Ammon's horn (tissue), 1 donor: ENCODE data around the gene PRKCH.
A peak's percentile ranks its signal among the peaks of the same experiment; 100 is the strongest.
"Not testable (repeated sequence)": the region's sequence is repeated elsewhere in the genome, so short reads cannot be mapped to it uniquely, and the experiment has no call there.

Experiments used
- DNase-seq: peaks from one replicate; pipeline ENCODE4 v3.0.0-alpha.2; 2016; ENCODE audit warnings: low spot score

PRKCH gene

GRCh38 chr14:61459229-61459628, 137.8 kb downstream of the PRKCH start:
- DNase-seq, result no peak

GRCh38 chr14:61460063-61460462, 138.7 kb downstream of the PRKCH start:
- no peak for DNase-seq

- no peak for DNase-seq
Observed at GRCh38 chr14:61460718-61461611, 139.6 kb downstream of the PRKCH start.

- peak; percentile 79 for DNase-seq
Observed at GRCh38 chr14:61461808-61462275, 140.5 kb downstream of the PRKCH start.

GRCh38 chr14:61462566-61463193, 141.3 kb downstream of the PRKCH start:
- DNase-seq, result no peak

GRCh38 chr14:61463664-61464285, 142.4 kb downstream of the PRKCH start:
- no peak for DNase-seq

- not testable (repeated sequence) for DNase-seq
Observed at GRCh38 chr14:61464539-61465320, 143.4 kb downstream of the PRKCH start.

- no peak for DNase-seq
Observed at GRCh38 chr14:61466249-61466904, 145.0 kb downstream of the PRKCH start.

GRCh38 chr14:61466905-61467280, 145.5 kb downstream of the PRKCH start:
- DNase-seq, result no peak

- no peak for DNase-seq
Observed at GRCh38 chr14:61467296-61467695, 145.9 kb downstream of the PRKCH start.

- no peak for DNase-seq
Observed at GRCh38 chr14:61468063-61468825, 146.9 kb downstream of the PRKCH start.

GRCh38 chr14:61469781-61470180, 148.4 kb downstream of the PRKCH start:
- no peak for DNase-seq

- no peak for DNase-seq
Observed at GRCh38 chr14:61470261-61470960, 149.0 kb downstream of the PRKCH start.

GRCh38 chr14:61470961-61471293, 149.5 kb downstream of the PRKCH start:
- no peak for DNase-seq

- DNase-seq, result no peak
Observed at GRCh38 chr14:61471297-61472005, 150.1 kb downstream of the PRKCH start.

- DNase-seq, result no peak
Observed at GRCh38 chr14:61472011-61472672, 150.8 kb downstream of the PRKCH start.

- no peak for DNase-seq
Observed at GRCh38 chr14:61472801-61473376, 151.5 kb downstream of the PRKCH start.

- no peak for DNase-seq
Observed at GRCh38 chr14:61474015-61474414, 152.6 kb downstream of the PRKCH start.

- DNase-seq, result no peak
Observed at GRCh38 chr14:61474701-61475100, 153.3 kb downstream of the PRKCH start.
